Ureter (tissue), 1 donor: ENCODE measurements around the gene ANAPC5. TPM values are rescaled to one million over a fixed set of nuclear protein-coding genes. Genes with fewer than 3 reads are reported as not detected.

Source experiments
- DNase-seq: peaks from one replicate; pipeline ENCODE4 v3.0.0-alpha.2; 2020; ENCODE audit warnings: low spot score
- total RNA-seq: library from RNA; stranded (reverse); gene quantifications from one replicate; pipeline ENCODE4 v1.2.4, GENCODE V29; 2023
- donor health status: DM: yes; HTN: yes; CAD: no.

The ANAPC5 gene
- total RNA-seq, 1 donor from 2014 or later = 132 TPM

DNA sequence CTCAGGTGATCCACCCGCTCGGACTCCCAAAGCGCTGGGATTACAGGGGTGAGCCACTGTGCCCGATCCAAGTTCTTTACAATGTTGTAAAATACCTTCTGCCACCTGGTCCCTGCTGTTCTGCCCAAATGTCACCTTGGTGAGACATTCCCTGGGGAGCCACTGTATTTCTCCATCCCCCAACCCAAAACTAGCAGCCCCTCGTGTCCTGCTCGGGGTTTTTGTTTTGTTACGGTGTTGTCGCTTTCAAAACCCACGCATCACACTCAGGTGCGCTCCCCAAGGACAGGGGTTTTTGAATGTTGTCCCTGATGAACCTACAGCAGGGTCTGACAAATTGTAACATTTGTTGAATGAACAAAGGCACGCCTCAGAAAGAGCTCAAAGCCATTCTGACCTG, 93.1 kb downstream of the ANAPC5 start:
- no peak for DNase-seq

Other genes starting within 250 kb of the ANAPC5 start
- gene P2RX7, start 219.5 kb downstream of the ANAPC5 start, total RNA-seq = 1.8 TPM
- 28.0 TPM for gene P2RX4, start 142.3 kb downstream of the ANAPC5 start, total RNA-seq
- gene CAMKK2, start 55.7 kb downstream of the ANAPC5 start, total RNA-seq = 38.8 TPM
- 63.9 TPM for gene RNF34, start 47.7 kb upstream of the ANAPC5 start, total RNA-seq
- gene KDM2B, start 228.6 kb upstream of the ANAPC5 start, total RNA-seq = 23.7 TPM